MM.1S (cell line): ENCODE data around the gene ARHGAP26.

ENCODE experiments used
- CTCF ChIP-seq: fragments of 300-600 bp; sonication (generic); IDR thresholded peaks from 2 replicates; pipeline ENCODE4 v1.5.1; 2016; ENCODE audit warnings: antibody characterized with exemption, low read length, mixed read lengths
- EZH2phosphoT487 ChIP-seq: fragments of 300-600 bp; sonication (generic); IDR thresholded peaks from 2 replicates; pipeline ENCODE4 v1.6.1; 2018; ENCODE audit warnings: antibody characterized with exemption, low read length

- TF ChIP-seq CTCF (no peak), EZH2phosphoT487 (no peak)
Measured at GRCh38 chr5:142771666-142772065, 1.5 kb downstream of the ARHGAP26 start.
